HL-60 (cell line): ENCODE results near the gene FAM89A.
A peak's percentile ranks its signal among the peaks of the same experiment; 100 is the strongest.

Experiments used
- DNase-seq, 2 experiments: peaks; one replicate each; pipeline ENCODE4 v3.0.0-alpha.2; 2010 to 2020; ENCODE audit warnings: low read depth in 1 of 2, low spot score in 1 of 2
- H3K27ac ChIP-seq: fragments of 250-450 bp; sonication (Bioruptor Pico); replicated peaks from 2 replicates; pipeline ENCODE4 v1.5.1; 2020; ENCODE audit warnings: mild to moderate bottlenecking, moderate library complexity
- H3K27me3 ChIP-seq: fragments of 250-450 bp; sonication (Bioruptor Pico); 2 replicates; pipeline ENCODE4 v1.5.1; 2021; ENCODE audit warnings: mild to moderate bottlenecking, moderate library complexity; ENCODE audit not compliant: insufficient read depth, poor library complexity, severe bottlenecking
- H3K4me3 ChIP-seq: replicated peaks from 2 replicates; pipeline ENCODE4 v1.5.1; 2011; ENCODE audit warnings: mild to moderate bottlenecking, control low read depth, low read length; ENCODE audit not compliant: insufficient read depth
- CTCF ChIP-seq: IDR thresholded peaks from one replicate; pipeline ENCODE4 v1.5.1; 2011; ENCODE audit warnings: low read length, control low read depth, inconsistent platforms; ENCODE audit not compliant: insufficient read depth
- GABPA ChIP-seq: IDR thresholded peaks from 2 replicates; pipeline ENCODE4 v1.6.1; 2012; ENCODE audit warnings: low read depth
- POLR2AphosphoS5 ChIP-seq: IDR thresholded peaks from 2 replicates; pipeline ENCODE4 v1.6.1; 2012; ENCODE audit warnings: low read depth
- REST ChIP-seq: IDR thresholded peaks from 2 replicates; pipeline ENCODE4 v1.6.1; 2012; ENCODE audit warnings: low read depth; ENCODE audit not compliant: insufficient replicate concordance
- SPI1 ChIP-seq: IDR thresholded peaks from 2 replicates; pipeline ENCODE4 v1.6.1; 2012; ENCODE audit warnings: low read depth, mild to moderate bottlenecking, borderline replicate concordance

The FAM89A gene

GRCh38 chr1:230983811-230984210, 56.2 kb downstream of the FAM89A start:
- TF ChIP-seq REST (no peak), GABPA (no peak), POLR2AphosphoS5 (no peak), CTCF (no peak), SPI1 (no peak)
- H3K27me3 ChIP-seq, result no peaks in the 10 kb centered on the region
- H3K4me3 ChIP-seq, result no peak overlapping the region
- no peak for DNase-seq
- no peak overlapping the region for H3K27ac ChIP-seq

GRCh38 chr1:230982696-230983095, 57.4 kb downstream of the FAM89A start:
- no peak for TF ChIP-seq SPI1
- no peak for TF ChIP-seq GABPA
- no peak for TF ChIP-seq REST
- no peak for TF ChIP-seq CTCF
- TF ChIP-seq POLR2AphosphoS5, result no peak
- Histone ChIP-seq H3K27ac (no peak overlapping the region), H3K27me3 (no peaks in the 10 kb centered on the region), H3K4me3 (no peak overlapping the region)
- DNase-seq, result no peak

GRCh38 chr1:230979952-230980351, 60.1 kb downstream of the FAM89A start:
- Histone ChIP-seq H3K27ac (peak overlapping the region; percentile 69), H3K27me3 (no peaks in the 10 kb centered on the region), H3K4me3 (peak overlapping the region; percentile 92)
- DNase-seq, result no peak
- peak; percentile 10; the same call in 1 of the 2 replicates for TF ChIP-seq SPI1
- no peak for TF ChIP-seq POLR2AphosphoS5

- no peak for TF ChIP-seq POLR2AphosphoS5
- no peak for TF ChIP-seq CTCF
- no peak for TF ChIP-seq GABPA
- no peak for TF ChIP-seq REST
- no peak for TF ChIP-seq SPI1
- DNase-seq, result no peak
- no peaks in the 10 kb centered on the region for H3K27me3 ChIP-seq
- H3K27ac ChIP-seq, result peak overlapping the region; percentile 69
- peak overlapping the region; percentile 92 for H3K4me3 ChIP-seq
Observed at GRCh38 chr1:230979389-230979716, 60.7 kb downstream of the FAM89A start.
